Measurements from ENCODE around the gene TREH.

Gene TREH

DNA sequence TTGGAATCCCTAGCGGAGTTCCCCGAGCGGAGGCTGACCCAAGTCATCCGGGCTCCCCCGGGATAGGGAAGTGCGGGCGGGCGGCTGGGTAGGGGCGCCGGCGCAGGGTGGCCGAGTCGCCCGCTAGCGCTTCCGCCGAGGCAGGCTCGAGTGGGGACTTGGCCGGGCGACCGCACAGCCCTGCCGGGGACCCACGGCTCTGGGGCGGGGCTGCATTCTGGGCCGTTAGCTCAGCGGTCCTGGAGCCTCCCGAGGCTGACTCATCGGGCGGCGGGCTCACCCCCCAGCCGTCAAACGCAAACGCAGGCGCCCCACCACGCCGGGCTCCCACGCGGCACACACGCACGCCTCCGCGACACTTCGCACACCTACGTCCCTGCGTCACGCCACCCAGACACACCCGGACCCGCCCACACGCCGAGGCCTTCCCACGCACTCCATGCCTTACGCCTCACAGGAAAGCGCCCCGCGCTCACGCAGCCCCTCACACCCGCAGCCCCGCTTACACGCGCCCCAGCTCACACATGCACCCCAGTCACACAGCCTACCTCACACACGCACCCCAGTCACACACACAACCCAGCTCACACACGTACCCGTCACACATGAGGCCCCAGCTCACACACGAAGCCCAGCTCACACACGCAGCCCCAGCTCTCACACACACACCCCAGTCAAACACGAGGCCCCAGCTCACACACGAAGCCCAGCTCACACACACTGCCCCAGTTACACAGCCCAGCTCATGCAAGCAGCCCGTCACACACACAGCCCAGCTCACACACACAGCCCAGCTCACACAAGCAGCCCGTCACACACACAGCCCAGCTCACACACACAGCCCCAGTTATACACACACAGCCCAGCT, 70.9 kb downstream of the TREH start:
- DNase-seq = peak; percentile 81

DNA sequence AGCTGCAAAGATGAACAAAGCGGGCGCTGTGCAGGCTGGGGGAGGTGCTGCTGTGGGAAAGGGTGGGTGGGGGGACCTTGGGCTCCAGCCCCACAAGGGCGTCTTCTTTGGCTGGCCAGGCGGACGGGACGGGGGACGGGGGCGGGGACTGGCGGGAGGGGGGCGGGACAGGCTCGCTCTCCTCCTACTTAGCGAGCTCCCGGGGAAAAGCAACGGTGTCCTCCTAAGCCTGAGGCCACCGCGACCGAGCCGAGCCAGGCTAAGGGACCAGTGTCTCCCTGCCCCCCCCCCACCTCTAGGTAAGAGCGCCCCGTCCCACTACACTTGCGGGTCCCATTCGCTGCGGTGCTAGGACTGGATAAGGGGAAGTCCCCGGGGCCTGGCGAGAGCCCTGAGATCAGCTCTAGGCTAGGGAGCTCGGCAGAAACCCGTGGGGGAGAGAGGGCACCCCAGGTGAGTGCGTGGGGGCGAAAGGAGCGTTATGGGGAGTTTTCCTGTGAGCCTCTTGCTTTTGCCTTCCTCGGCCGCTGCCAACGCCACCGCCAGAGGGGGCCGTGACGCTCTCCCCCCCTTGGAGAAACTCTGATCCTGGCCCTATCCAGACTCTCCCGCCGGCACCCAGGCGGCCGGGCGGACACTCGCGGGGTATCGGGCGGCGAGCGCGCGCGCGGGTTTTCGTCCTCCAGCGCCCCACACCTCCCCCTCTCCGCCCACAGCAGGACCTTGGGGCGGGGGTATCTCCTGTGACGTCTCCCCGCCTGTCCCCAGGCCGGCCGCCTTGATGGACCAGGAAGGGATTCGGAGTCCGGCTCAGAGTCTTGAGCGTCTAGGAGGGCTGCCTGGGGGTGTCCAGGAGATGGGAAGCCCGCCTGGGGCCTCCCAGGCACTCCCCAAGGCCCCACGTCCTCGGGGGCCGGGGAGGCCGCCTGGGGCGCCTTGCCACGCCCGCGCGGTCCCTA, 71.8 kb downstream of the TREH start, which contains the start of gene PHLDB1:
TSS of gene PHLDB1 (plus strand) at position 215 of the 959 bp plus-strand sequence. CDS start 6,222 bp downstream, outside the sequence.
- peak; percentile 74 for DNase-seq

Measured in NCI-H226 (cell line).